GM12864 (cell line): ENCODE results near the gene RGS12.

Experiments used
- DNase-seq: peaks from one replicate; pipeline ENCODE4 v3.0.0-alpha.2; 2011; ENCODE audit warnings: low read depth
- H3K4me3 ChIP-seq: 2 replicates; pipeline ENCODE4 v1.5.1; 2011; ENCODE audit warnings: mild to moderate bottlenecking, low read depth, low read length, control low read depth
- CTCF ChIP-seq: IDR thresholded peaks from 2 replicates; pipeline ENCODE4 v1.5.1; 2011; ENCODE audit warnings: low read depth, mild to moderate bottlenecking, moderate library complexity, low read length, control low read depth, inconsistent platforms; ENCODE audit errors: missing control alignments

Gene RGS12

GRCh38 chr4:3339577-3339976 is 46.8 kb downstream of the RGS12 start:
- H3K4me3 ChIP-seq = no peak overlapping the region
- no peak for TF ChIP-seq CTCF
- no peak for DNase-seq

- no peak for DNase-seq
- H3K4me3 ChIP-seq = no peak overlapping the region
- TF ChIP-seq CTCF = no peak
These were observed 47.3 kb downstream of the RGS12 start for GRCh38 chr4:3340038-3340699.

GRCh38 chr4:3340700-3341083 is 47.9 kb downstream of the RGS12 start:
- TF ChIP-seq CTCF = no peak

GRCh38 chr4:3341760-3342159 is 48.9 kb downstream of the RGS12 start:
- DNase-seq = no peak

More at GRCh38 chr4:3340700-3341083, 47.9 kb downstream of the RGS12 start:
- H3K4me3 ChIP-seq = no peak overlapping the region
- no peak for DNase-seq

DNA sequence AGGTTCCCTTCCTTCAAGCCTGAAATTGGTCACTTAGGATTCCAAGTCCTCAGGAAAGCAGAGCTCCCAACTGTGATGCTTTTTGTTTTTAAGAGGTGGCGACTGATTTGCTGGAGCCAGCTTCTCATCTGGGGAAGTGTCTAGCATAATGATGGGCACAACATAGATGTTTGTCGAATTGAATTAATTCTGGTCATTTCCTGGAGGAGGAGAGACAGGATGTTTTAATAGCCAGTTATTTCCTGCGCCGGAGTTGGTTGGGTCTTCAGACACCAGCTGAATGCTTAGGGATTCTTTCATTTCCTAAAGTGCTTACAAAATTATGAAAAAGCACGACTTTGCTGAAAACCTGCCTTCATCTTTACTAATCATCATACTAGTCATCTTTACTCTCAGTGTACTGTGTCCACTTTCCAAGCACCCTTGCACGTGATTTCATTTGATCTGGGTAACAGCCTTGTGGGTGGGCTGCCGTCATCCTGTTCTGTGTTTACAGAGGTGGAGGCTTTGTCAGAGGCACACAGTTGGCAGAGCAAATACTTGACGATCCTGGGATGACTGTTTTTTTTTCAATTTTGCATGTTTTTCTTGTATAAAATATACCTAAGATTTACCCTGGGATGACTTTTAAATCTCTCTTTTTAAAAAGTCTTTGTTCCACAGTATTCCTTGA is 49.5 kb downstream of the RGS12 start:
- no peak overlapping the region for H3K4me3 ChIP-seq
- TF ChIP-seq CTCF = no peak
- DNase-seq = no peak

More at GRCh38 chr4:3341760-3342159, 48.9 kb downstream of the RGS12 start:
- TF ChIP-seq CTCF = no peak
- H3K4me3 ChIP-seq = no peak overlapping the region
